GM12872 (cell line): ENCODE results near the gene SLC6A9.

Source experiments
- TF ChIP-seq, protein P1 (sequence below): IDR thresholded peaks from 3 replicates; pipeline ENCODE4 v1.5.1; 2011; ENCODE audit warnings: low read depth, mild to moderate bottlenecking, low read length, moderate library complexity; ENCODE audit not compliant: insufficient read depth

Gene SLC6A9

DNA sequence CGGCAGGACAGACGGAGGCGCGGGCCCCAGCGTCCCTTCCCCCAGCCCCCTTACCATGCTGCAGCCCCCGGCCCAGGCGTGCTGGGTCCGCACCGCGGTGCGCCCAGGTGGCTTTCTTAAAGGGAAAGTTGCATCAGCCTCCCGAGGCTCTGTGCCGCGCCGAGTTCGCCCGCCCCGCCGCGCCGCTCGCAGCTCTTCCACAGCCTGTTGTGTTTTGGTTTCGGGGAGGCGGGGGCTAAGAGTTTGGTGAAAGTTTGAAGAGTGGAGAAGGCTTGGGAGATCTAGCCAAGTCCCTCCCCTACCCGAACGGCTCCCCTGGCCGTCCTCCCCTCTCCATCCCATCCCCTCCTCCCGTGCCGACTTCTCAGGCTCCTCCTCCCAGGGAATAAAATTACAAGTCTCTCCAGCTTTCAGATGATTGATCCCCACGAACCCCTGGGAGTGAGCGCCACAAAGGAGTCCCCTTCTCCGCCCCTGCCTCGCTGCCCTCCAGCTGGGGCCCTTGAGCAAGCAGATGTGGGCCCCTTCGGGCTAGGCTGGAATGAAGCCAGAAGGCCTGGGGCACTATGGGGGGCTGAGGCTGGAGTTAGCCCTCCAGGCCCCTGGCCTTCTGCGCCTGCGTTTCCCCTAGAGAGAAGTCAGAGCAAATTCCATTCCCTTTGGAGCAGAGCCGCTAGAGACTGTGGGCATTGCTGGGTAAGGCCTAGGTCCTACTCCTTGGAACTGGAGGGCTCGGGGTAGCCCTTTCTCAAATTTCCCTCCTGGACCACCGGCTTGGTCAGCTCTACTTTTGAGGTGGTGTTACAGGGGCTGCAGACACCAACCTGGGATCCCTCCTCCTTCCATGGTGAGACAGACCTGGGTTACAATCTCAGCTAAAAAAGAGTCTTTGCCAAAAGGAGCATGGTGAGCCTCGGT is at the start of gene SLC6A9:
Gene SLC6A9 (minus strand): TSS at position 211 of the 918 bp plus-strand sequence. CDS start 7,185 bp downstream, outside the sequence.
- TF ChIP-seq, protein P1, sequence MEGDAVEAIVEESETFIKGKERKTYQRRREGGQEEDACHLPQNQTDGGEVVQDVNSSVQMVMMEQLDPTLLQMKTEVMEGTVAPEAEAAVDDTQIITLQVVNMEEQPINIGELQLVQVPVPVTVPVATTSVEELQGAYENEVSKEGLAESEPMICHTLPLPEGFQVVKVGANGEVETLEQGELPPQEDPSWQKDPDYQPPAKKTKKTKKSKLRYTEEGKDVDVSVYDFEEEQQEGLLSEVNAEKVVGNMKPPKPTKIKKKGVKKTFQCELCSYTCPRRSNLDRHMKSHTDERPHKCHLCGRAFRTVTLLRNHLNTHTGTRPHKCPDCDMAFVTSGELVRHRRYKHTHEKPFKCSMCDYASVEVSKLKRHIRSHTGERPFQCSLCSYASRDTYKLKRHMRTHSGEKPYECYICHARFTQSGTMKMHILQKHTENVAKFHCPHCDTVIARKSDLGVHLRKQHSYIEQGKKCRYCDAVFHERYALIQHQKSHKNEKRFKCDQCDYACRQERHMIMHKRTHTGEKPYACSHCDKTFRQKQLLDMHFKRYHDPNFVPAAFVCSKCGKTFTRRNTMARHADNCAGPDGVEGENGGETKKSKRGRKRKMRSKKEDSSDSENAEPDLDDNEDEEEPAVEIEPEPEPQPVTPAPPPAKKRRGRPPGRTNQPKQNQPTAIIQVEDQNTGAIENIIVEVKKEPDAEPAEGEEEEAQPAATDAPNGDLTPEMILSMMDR: no peak

DNA sequence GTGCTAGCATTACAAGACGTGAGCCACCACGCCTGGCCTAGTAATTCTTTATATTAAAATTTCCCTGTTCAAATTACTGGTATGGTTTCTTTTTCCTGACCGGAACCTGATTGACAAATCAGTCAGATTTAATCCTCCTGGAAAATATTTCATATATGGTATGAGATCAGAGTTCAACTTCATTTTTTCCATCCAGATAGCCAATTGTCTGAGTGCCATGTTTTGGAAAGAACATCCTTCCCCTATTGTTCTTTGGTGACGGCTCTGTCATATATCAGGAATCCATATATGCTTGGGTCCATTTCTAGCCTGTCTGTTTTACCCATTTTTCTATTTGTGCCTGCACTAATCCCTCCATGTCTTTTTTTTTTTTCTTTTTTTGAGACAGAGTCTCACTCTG is 48.3 kb upstream of the SLC6A9 start:
- TF ChIP-seq, protein P1: no peak

DNA sequence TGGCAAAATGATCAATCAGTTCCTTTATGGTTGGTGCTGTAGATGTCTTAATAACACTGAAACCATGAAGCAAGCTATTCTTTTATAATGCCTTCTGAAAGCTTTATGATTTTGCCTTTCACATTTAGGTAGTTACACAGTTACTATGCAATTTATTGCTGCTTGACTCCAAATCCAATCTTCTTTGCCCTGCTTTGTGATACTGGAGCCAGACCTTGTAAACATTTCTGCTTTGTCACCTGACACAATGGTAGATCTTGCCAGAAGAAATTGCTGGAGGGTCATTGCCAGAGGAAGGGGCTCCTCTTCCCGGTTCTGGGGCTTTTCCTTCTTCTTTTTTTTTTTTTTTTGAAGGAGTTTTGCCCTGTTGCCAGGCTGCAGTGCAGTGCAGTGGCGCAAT is 46.8 kb upstream of the SLC6A9 start:
- TF ChIP-seq, protein P1: no peak

DNA sequence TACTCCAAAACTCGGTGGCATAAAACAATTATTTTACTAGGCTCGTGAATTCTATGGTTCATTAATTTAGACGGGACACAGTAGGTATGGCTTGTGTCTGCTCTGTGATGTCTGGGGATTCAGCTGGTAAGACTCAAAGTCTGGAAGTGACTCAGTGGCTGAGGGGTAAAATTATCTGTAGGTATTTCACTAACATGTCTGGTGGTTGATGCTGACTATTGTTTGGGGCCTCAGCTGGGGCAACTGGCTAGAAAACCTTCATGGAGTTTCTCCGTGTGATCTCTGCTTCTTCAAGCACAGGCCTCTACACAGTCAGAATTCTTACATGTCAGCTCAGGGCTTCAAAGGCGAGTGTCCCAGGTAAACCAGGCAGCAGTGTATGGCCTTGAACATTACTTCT is 46.2 kb upstream of the SLC6A9 start:
- TF ChIP-seq, protein P1: no peak

DNA sequence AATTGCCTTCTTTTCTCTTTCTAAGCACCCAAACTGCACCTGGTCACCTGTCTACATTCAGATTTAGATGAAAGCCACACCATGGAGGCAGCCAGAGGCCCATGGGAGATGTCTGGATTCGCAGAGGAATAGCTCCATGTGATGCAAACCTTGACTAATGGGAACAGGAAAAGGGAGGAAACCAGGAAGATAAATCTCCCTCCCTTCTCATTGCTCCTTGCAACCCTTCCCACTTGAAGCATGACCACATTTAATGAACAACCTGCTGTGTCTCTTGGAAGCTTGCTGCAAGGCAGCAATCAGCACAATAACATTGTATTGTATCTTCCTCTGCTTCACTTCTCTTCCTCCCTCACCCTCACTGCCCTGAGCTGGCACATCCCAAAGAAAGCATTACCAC is 44.8 kb upstream of the SLC6A9 start:
- TF ChIP-seq, protein P1: no peak

DNA sequence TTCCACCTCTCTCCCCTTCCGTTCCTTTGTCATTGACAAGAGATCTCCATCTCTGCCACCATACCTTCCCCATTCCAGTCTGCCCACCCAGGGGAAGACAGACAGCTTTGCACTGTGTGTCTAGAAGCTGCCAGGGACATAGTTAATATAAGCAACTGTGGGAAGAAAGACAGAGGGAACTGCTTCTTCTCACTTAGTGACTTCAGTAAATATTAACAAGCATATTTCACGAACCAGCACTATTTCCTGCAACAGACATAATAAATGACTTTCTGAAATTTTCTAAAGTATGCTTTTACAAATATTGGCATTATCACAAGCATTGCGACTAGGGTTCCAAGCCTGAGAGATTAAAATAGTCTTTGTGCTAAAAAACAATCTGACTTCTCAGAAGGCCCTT is 43.2 kb upstream of the SLC6A9 start:
- TF ChIP-seq, protein P1: no peak

DNA sequence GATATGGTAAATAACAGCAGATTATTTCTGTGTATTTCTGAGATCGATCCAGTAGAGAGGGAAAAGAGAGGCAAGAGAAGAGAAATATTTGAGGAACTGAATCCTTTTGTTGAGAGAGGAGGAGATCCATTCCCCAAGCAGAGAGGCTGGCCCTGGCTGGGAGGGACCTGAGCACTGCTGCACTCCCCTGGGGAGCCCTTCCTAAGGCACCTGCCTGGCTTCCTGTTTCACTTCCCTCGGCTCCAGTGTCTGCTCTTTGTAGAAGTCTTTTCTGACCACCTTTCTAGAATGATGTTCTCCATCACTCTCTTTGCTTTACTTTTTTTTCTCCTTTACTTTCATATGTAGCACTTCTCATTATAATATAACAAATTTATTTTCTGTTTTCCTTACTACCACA is 42.3 kb upstream of the SLC6A9 start:
- TF ChIP-seq, protein P1: no peak
